ENCODE results near the gene NLGN1. TPM values are rescaled to one million over a fixed set of nuclear protein-coding genes. Genes with fewer than 3 reads are reported as not detected.
"Not testable (repeated sequence)": the region's sequence is repeated elsewhere in the genome, so short reads cannot be mapped to it uniquely, and the experiment has no call there.

Gene NLGN1
- polyA plus RNA-seq, 3 donors from 2014 or later: not detected

DNA sequence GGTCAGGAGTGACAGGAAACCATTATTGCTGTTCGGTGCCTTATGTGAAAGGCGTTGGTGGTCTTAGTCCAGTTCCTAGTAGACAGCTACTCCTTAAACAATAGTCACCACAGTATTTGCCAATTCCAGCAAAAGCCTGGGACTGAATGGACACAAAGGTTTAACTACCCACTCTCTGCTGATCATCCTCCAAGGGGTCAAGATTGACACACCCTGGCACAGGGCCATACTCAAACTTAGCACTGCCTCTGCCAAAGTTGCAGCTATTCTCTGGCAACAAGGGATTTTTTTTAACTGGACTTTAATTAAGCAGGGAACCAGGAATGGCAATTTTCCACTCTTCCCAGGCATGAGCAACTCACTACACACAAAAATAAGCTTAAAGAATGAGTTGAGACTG lies 193.9 kb downstream of the NLGN1 start:
- peaks cover 0 to 28% (median 5%) of the 10 kb centered on the region in 6 donors for H3K9me3 Mint-ChIP-seq
- H3K36me3 Mint-ChIP-seq: no peaks in the 10 kb centered on the region
- no peaks in the 10 kb centered on the region for H3K4me1 Mint-ChIP-seq
- no peak overlapping the region for H3K4me3 Mint-ChIP-seq
- peaks cover 0 to 2% (median 0%) of the 10 kb centered on the region in 3 donors for H3K27me3 Mint-ChIP-seq (ENCODE audit: low read depth in 3 of 3)
- no peak for DNase-seq
- H3K27ac Mint-ChIP-seq: no peak overlapping the region

DNA sequence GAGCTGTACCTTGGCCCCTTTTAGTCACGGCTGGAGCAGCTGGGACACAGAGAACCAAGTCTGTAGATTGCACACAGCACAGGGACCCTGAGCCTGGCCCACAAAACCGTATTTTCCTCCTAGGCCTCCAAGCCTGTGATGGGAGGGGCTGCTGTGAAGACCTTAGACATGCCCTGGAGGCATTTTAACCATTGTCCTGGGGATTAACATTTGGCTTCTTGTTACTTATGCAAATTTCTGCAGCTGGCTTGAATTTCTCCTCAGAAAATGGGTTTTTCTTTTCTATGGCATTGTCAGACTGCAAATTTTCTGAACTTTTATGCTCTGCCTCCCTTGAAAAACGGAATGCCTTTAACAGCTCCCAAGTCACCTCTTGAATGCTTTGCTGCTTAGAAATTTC lies 197.3 kb downstream of the NLGN1 start:
- DNase-seq; H3K27me3 Mint-ChIP-seq (ENCODE audit: low read depth in 3 of 3); H3K27ac Mint-ChIP-seq; H3K36me3 Mint-ChIP-seq; H3K4me3 Mint-ChIP-seq; H3K4me1 Mint-ChIP-seq: not testable (repeated sequence)
- peaks cover 0 to 33% (median 6%) of the 10 kb centered on the region in 6 donors for H3K9me3 Mint-ChIP-seq

DNA sequence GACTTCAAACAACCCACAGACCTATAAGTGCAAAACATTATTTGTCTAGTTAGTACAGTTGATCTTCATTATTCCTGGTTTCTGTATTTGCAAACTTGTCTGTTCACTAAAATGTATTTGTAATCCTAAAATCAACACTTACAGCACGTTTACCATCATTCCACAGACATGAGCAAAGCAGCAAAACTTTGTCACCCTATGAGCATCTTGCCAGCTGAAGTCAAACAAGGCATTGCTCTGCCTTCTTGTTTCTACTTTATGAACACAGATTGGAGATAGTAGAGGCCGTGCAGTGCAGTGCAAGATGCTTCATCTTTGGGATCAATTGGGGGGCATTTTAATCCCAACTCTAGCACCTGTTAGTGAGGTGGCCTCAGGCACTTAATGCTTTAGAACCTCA lies 202.1 kb downstream of the NLGN1 start:
- no peak overlapping the region for H3K4me3 Mint-ChIP-seq
- no peak overlapping the region for H3K27ac Mint-ChIP-seq
- peaks cover 0 to 12% (median 3%) of the 10 kb centered on the region in 6 donors for H3K9me3 Mint-ChIP-seq
- no peaks in the 10 kb centered on the region for H3K4me1 Mint-ChIP-seq
- DNase-seq: no peak
- no peaks in the 10 kb centered on the region for H3K27me3 Mint-ChIP-seq (ENCODE audit: low read depth in 3 of 3)
- no peaks in the 10 kb centered on the region for H3K36me3 Mint-ChIP-seq

DNA sequence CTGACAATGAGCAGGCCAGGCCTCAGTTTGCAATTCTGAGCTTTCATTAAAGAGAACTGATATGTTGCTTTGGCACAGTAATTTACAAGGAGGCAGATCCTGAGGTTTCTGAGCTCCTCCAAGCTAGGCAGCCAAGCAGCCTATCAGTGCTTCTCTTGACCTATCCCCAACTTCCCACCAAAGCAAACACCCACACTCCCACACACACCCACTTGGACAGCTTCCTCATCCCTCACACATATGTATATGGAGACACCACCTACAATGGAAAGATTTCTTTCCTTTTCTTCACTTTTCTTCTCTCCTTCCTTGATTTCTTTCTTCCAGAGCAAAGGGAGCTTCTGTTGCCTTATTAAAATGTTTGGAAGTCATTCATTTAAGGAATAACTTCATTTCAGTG lies 217.0 kb downstream of the NLGN1 start:
- Mint-ChIP-seq H3K27me3 (ENCODE audit: low read depth in 3 of 3) (peaks cover 0 to 5% (median 0%) of the 10 kb centered on the region in 3 donors), H3K4me3 (no peak overlapping the region), H3K36me3 (no peaks in the 10 kb centered on the region), H3K27ac (no peak overlapping the region), H3K9me3 (peaks cover 10 to 24% (median 14%) of the 10 kb centered on the region in 6 donors), H3K4me1 (no peaks in the 10 kb centered on the region)
- DNase-seq: no peak

DNA sequence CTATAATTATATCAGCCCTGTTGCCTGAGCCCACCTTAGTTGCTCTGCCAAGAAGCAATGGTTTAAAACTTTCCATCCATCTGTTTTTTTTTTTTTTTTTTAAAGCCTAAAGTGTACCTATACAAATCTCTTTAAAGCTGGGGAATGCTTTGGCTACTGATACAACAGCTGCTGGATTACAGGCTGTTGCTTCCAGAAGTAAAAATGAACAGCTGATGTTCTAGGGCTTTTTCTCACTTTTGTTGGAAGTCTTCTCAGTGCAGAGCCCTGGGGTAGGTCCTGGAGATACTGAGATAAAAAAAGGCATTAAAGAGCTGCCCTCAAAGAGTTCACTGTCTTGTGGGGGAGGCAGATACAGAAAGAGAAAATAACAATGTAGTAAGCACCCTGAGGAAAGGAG lies 218.1 kb downstream of the NLGN1 start:
- no peak overlapping the region for H3K27ac Mint-ChIP-seq
- H3K27me3 Mint-ChIP-seq (ENCODE audit: low read depth in 3 of 3): peaks cover 0 to 6% (median 0%) of the 10 kb centered on the region in 3 donors
- H3K9me3 Mint-ChIP-seq: peaks cover 3 to 24% (median 10%) of the 10 kb centered on the region in 6 donors
- DNase-seq: no peak
- H3K4me1 Mint-ChIP-seq: no peaks in the 10 kb centered on the region
- no peaks in the 10 kb centered on the region for H3K36me3 Mint-ChIP-seq
- H3K4me3 Mint-ChIP-seq: no peak overlapping the region

DNA sequence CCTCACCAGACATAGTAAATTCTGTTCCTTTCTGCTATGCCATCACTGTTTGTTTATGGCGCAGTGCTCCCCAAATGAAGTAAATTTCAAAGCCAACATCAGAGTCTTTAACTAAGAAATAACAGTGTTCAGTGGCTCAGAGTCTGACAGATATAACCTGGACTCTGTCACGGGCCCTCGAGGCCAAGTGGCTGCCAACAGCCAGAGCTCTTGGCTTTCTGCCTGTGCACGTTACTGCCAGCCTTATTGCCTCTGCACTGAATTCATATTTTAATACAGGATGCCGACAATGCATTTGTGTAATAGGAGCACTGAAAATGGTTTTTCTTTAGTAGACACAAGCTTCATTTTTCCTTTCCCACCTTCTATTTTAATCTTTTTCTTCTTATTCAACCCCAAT lies 219.9 kb downstream of the NLGN1 start:
- Mint-ChIP-seq H3K4me3 (no peak overlapping the region), H3K4me1 (no peaks in the 10 kb centered on the region), H3K27ac (no peak overlapping the region), H3K36me3 (no peaks in the 10 kb centered on the region), H3K27me3 (ENCODE audit: low read depth in 3 of 3) (peaks cover 0 to 6% (median 2%) of the 10 kb centered on the region in 3 donors), H3K9me3 (peaks cover 8 to 19% (median 11%) of the 10 kb centered on the region in 6 donors)
- DNase-seq: no peak

DNA sequence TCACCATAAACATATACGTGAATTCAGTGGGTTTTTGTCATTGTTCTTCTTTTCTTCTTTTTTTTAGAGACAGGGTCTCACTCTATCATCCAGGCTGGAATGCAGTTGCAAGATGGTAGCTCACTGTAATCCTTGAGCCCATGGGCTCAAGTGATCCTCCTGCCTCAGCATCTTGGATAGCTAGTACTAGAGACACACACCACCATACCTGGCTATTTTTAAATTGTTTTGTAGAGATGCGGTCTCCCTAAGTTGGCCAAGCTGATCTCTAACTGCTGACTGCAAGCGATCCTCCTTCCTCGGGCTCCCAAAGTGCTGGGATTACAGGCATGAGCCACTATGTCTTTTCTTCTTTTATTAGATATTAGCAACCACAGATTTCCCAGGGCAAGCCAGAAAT lies 220.6 kb downstream of the NLGN1 start:
- Mint-ChIP-seq H3K36me3 (no peaks in the 10 kb centered on the region), H3K27me3 (ENCODE audit: low read depth in 3 of 3) (peaks cover 0 to 6% (median 2%) of the 10 kb centered on the region in 3 donors), H3K4me3 (no peak overlapping the region), H3K9me3 (peaks cover 8 to 20% (median 12%) of the 10 kb centered on the region in 6 donors), H3K4me1 (no peaks in the 10 kb centered on the region), H3K27ac (no peak overlapping the region)
- DNase-seq: no peak

DNA sequence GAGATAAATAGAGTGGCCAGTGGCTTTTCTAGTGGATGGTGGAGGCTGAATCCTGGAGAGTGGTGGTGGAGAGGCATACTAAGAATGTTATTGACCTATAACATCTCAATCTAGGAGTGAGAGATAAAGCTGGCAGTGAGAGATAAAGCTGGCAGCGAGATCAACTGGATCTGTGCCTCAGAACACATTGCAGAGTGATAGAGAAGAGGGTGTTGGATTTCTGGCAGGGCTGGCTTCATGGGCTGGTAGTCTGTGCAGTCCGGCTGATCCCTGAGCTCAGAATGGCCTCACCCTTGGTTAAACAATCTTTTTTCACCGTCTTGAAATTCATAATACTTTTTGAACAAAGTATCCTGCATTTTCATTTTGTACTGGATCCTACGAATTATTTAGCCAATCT lies 221.2 kb downstream of the NLGN1 start:
- H3K27ac Mint-ChIP-seq: no peak overlapping the region

DNA sequence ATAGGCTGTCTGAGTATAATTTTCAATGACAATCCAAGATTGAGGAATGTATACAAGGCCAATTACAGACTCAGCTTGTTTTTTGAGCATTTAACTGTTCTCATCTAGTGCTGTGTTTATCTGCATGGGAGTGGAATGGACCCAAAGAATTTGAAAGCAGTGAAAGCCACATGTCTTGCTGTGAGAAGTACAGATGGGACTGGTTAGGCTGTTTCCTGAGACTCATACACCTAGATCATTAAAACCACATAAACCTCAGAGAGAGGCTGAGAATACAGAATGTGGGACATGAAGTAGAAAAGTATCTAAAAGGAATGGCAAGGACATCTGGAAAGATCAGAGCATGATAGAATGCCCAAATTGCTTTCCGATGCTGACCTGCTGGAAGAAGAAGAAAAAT lies 224.6 kb downstream of the NLGN1 start:
- Mint-ChIP-seq H3K4me3 (no peak overlapping the region), H3K27me3 (ENCODE audit: low read depth in 3 of 3) (peaks cover 0 to 4% (median 2%) of the 10 kb centered on the region in 3 donors), H3K4me1 (no peaks in the 10 kb centered on the region), H3K27ac (no peak overlapping the region), H3K36me3 (no peaks in the 10 kb centered on the region), H3K9me3 (peaks cover 4 to 12% (median 10%) of the 10 kb centered on the region in 6 donors)
- DNase-seq: no peak

More for the DNA sequence above, 221.2 kb downstream of the NLGN1 start:
- Mint-ChIP-seq H3K9me3 (peaks cover 10 to 20% (median 13%) of the 10 kb centered on the region in 6 donors), H3K4me3 (no peak overlapping the region), H3K4me1 (no peaks in the 10 kb centered on the region), H3K36me3 (no peaks in the 10 kb centered on the region), H3K27me3 (ENCODE audit: low read depth in 3 of 3) (peaks cover 0 to 6% (median 2%) of the 10 kb centered on the region in 3 donors)
- no peak for DNase-seq

DNA sequence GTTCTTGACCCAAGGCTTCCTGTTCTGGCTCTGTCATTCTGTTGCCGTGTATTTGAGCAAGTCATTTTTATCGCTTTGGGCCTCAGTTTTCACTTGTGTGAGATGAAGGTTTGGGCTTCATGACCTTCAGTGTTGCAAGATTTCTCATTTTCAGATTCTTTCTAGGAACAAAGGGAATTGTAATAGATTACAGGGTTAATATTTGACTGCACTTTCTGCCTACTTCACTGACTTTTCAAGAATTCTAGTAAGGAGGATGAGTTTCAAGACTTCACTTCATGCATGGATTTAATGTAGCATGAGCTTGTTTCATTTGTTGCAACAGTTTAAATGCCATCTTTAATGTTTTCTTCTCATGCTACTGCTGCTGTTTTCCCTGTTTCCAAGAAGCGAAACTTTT lies 226.5 kb downstream of the NLGN1 start:
- Mint-ChIP-seq H3K27me3 (ENCODE audit: low read depth in 3 of 3) (peaks cover 0 to 4% (median 2%) of the 10 kb centered on the region in 3 donors), H3K27ac (no peak overlapping the region), H3K36me3 (no peaks in the 10 kb centered on the region), H3K4me3 (no peak overlapping the region), H3K4me1 (no peaks in the 10 kb centered on the region), H3K9me3 (peaks cover 4 to 16% (median 10%) of the 10 kb centered on the region in 6 donors)
- no peak for DNase-seq

DNA sequence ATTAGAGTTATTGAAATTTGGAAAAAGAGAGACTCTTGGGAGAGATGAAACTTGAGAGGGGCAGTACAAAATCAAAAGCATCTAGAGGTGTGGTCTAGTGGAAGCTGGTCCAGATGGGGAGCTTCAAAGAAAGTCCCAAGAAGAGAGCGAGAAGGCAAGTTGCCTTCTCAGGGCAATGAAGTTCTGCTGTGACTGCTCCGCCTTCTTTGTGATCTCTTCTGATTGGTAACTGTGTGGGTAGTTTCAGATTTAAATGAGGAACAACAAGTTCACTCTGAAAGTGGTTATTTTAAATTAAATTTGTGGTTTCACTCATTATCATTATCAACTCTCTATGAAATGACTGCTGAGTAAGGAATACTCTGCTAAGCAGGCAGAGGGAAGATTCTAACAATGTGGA lies 233.3 kb downstream of the NLGN1 start:
- no peak for DNase-seq
- H3K4me3 Mint-ChIP-seq: no peak overlapping the region
- H3K4me1 Mint-ChIP-seq: no peaks in the 10 kb centered on the region
- peaks cover 0 to 4% (median 0%) of the 10 kb centered on the region in 3 donors for H3K36me3 Mint-ChIP-seq
- H3K27ac Mint-ChIP-seq: no peak overlapping the region
- H3K27me3 Mint-ChIP-seq (ENCODE audit: low read depth in 3 of 3): no peaks in the 10 kb centered on the region
- peaks cover 3 to 24% (median 10%) of the 10 kb centered on the region in 6 donors for H3K9me3 Mint-ChIP-seq

DNA sequence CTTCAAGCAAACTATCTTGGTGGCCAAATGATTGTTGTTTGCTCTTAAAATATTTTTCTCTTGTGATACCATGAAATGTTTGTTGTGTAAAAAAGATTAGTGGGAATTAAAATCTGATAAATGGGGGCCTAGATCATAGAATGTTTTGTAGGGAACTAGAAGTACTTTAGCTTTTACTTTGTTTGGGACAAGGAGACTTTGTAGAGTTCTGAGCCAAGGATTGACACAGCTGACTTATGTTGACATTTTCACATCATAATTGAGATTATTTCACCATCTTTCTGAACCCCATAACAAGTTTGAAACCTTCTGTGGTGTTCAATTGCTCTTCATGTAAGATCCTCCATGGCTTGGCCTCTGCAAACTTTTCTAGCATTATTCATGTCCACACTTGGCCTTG lies 235.4 kb downstream of the NLGN1 start:
- H3K27ac Mint-ChIP-seq: no peak overlapping the region
- peaks cover 0 to 4% (median 0%) of the 10 kb centered on the region in 3 donors for H3K36me3 Mint-ChIP-seq

DNA sequence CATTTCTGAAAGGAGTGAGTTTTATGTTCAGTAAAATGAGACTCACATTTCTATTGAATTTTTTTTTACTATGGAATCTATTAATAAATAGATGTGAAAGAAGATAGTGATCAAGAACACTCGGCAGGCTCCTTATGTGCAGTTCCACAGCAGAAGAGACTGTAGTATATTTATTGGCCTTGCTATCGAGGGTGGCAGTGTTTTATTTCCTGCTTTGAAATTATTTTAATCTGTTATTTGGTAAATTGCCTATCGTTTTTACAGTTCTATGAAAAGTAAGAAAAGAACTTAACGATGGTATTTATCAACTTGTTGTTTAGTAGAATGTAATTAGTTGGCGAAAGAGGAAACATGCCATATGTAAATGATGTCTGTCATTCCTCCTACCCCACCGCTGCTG lies 238.3 kb downstream of the NLGN1 start:
- H3K36me3 Mint-ChIP-seq: peaks cover 0 to 4% (median 0%) of the 10 kb centered on the region in 3 donors
- no peaks in the 10 kb centered on the region for H3K4me1 Mint-ChIP-seq
- H3K9me3 Mint-ChIP-seq: peaks cover 0 to 28% (median 4%) of the 10 kb centered on the region in 6 donors
- H3K4me3 Mint-ChIP-seq: no peak overlapping the region
- DNase-seq: no peak
- no peaks in the 10 kb centered on the region for H3K27me3 Mint-ChIP-seq (ENCODE audit: low read depth in 3 of 3)
- no peak overlapping the region for H3K27ac Mint-ChIP-seq

More for the DNA sequence above, 235.4 kb downstream of the NLGN1 start:
- no peak for DNase-seq
- Mint-ChIP-seq H3K27me3 (ENCODE audit: low read depth in 3 of 3) (no peaks in the 10 kb centered on the region), H3K4me1 (no peaks in the 10 kb centered on the region), H3K4me3 (no peak overlapping the region), H3K9me3 (peaks cover 3 to 24% (median 6%) of the 10 kb centered on the region in 6 donors)

DNA sequence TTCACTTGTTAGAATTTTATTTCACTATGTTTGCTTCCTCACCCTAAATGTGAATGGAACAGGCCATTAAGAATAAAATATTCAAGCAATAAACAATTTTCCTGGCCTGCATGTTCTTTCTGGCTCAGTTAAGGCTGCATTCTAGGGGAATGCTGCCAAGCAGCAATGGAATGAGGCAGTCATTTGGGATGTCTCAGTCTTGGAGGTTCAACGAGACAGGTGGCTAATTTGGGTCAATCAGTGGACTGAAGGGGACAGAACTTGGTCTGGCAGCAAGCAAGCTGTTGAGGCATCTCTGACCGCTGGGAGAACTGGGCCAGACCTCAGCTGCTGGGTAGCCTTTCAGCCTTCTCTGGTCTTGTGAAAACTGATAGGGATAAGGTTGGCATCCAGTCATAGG lies 241.6 kb downstream of the NLGN1 start:
- H3K4me1 Mint-ChIP-seq: no peaks in the 10 kb centered on the region
- H3K9me3 Mint-ChIP-seq: peaks cover 3 to 28% (median 6%) of the 10 kb centered on the region in 6 donors
- no peak for DNase-seq
- no peak overlapping the region for H3K4me3 Mint-ChIP-seq
- H3K36me3 Mint-ChIP-seq: no peaks in the 10 kb centered on the region
- H3K27me3 Mint-ChIP-seq (ENCODE audit: low read depth in 3 of 3): no peaks in the 10 kb centered on the region
- H3K27ac Mint-ChIP-seq: no peak overlapping the region

DNA sequence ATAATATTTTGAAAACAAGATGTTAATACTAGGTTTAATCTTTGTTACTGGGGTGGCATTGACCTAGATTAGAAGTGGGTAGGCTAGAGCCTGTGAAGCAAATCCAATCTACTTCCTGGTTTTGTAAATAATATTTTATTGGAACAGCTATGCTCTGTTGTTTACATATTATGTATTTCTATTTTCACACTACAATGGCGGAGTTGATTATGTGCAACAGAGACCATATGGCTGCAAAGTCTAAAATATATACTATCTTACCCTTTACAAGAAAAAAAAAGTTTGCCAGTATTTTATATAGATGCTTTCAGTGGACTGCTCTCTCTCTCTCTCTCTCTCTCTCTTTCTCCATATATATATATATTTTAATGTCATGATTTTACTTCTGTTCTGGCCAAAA lies 244.2 kb downstream of the NLGN1 start:
- Mint-ChIP-seq H3K9me3 (peaks cover 8 to 44% (median 10%) of the 10 kb centered on the region in 6 donors), H3K36me3 (no peaks in the 10 kb centered on the region), H3K4me3 (no peak overlapping the region), H3K4me1 (no peaks in the 10 kb centered on the region), H3K27me3 (ENCODE audit: low read depth in 3 of 3) (no peaks in the 10 kb centered on the region), H3K27ac (no peak overlapping the region)
- DNase-seq: no peak

All from immature natural killer cell (primary cell).